Astrocyte of the cerebellum (primary cell): Measurements from ENCODE around the gene KIF26A.
"Not testable (repeated sequence)": the region's sequence is repeated elsewhere in the genome, so short reads cannot be mapped to it uniquely, and the experiment has no call there.

Source experiments
- DNase-seq: peaks from one replicate; pipeline ENCODE4 v3.0.0-alpha.2; 2011; ENCODE audit warnings: low read depth
- H3K4me3 ChIP-seq: 2 replicates; pipeline ENCODE4 v1.5.1; 2011; ENCODE audit warnings: mild to moderate bottlenecking, low read depth, low read length, moderate library complexity
- in situ Hi-C: cut with HindIII; loops from 2 replicates; pipeline ENCODE4 v1.10.0; 2017; ENCODE audit warnings: low sequenced_read_pairs
- TF ChIP-seq, protein P1 (sequence below): IDR thresholded peaks from 2 replicates; pipeline ENCODE4 v1.5.1; 2012; ENCODE audit warnings: low read length, low read depth, moderate library complexity, mild to moderate bottlenecking; ENCODE audit errors: missing control alignments

KIF26A gene

GRCh38 chr14:104152246-104152575, 13.8 kb downstream of the KIF26A start:
- DNase-seq: no peak
- in situ Hi-C loops: no loop called here
- TF ChIP-seq, protein P1, sequence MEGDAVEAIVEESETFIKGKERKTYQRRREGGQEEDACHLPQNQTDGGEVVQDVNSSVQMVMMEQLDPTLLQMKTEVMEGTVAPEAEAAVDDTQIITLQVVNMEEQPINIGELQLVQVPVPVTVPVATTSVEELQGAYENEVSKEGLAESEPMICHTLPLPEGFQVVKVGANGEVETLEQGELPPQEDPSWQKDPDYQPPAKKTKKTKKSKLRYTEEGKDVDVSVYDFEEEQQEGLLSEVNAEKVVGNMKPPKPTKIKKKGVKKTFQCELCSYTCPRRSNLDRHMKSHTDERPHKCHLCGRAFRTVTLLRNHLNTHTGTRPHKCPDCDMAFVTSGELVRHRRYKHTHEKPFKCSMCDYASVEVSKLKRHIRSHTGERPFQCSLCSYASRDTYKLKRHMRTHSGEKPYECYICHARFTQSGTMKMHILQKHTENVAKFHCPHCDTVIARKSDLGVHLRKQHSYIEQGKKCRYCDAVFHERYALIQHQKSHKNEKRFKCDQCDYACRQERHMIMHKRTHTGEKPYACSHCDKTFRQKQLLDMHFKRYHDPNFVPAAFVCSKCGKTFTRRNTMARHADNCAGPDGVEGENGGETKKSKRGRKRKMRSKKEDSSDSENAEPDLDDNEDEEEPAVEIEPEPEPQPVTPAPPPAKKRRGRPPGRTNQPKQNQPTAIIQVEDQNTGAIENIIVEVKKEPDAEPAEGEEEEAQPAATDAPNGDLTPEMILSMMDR: no peak
- H3K4me3 ChIP-seq: no peak overlapping the region

DNA sequence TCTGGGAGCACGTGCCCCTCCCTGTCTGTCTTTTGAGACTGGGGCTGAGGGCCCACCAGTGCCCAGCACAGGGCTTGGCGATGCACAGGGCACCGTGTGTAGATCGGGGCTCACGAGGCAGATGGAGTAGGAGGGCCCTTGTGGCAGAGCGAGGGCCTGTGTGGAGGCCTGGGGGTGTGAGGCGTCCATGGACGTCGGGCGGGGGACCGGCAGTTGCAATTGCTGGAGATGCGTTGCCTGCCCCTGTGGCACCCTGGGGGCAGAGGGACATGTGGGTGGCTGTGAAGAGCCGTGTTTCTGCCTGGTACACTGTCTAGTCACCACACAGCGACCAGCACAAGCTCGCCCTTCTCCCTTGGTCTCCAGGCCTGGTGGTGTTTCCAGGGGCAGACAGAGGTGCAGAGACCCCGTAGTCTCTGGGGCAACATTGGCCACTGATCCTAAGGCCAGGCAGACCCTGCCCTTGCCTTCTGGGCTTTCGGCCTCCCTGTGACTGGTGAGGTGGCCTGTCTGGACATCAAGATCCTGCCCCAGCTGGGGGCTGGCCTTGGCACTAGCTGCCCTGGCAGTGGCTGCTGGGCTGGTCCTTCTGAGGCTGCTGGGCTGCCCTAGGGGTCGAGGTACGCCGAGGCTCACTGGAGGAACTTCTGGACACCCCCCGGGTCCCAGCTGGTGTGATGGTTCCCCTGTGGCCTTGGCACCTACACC, 14.5 kb downstream of the KIF26A start:
- H3K4me3 ChIP-seq: no peak overlapping the region
- in situ Hi-C loops: no loop called here
- TF ChIP-seq, protein P1: no peak
- DNase-seq: no peak

- H3K4me3 ChIP-seq, in situ Hi-C loops, DNase-seq: not testable (repeated sequence)
Observed at GRCh38 chr14:104153394-104153755, 15.0 kb downstream of the KIF26A start.

- DNase-seq: no peak
- TF ChIP-seq, protein P1: no peak
- H3K4me3 ChIP-seq: no peak overlapping the region
- in situ Hi-C loops: no loop called here
Observed at GRCh38 chr14:104154246-104154645, 15.9 kb downstream of the KIF26A start.

DNA sequence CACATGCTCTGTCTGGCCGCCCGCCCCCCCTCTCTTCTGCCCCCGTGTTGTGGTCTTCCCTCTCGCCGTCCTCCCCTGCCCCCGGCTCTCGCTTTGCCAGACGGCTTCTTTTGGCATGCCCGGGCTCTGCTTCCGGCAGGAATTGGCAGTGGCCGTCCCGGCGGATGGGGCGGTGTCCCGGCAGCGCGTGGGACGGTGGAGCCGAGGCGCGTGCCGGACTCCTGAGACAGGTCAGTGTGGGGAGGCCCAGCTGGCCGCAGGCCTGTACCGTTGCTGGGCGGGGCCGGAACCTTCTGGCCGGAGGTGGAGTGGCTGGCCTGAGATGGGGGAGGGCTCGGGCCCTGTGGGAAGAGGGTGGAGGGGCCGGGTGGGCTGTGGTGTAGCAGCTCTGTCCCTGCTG, 17.1 kb downstream of the KIF26A start:
- H3K4me3 ChIP-seq: no peak overlapping the region
- TF ChIP-seq, protein P1: no peak
- in situ Hi-C loops: no loop called here
- DNase-seq: no peak

DNA sequence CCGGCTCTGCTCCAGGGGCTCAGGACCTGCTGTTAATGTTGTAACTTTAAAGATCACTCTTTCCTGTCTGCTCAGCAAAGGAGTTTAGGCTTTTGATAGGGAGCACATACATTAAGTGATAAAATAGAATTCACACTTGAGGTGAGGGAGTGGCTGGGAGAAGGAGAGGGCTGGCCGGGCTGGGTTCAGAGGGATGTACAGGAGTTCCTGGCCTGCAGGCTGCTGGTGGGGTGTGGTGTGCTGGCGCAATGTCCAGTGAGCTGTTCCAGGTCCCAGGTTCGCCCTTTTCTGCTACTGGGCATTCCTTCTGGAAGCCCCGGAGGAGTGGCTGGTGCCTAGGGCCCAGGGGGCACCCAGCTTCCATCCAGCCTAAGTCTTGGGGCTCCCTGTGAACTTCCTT, 17.8 kb downstream of the KIF26A start:
- TF ChIP-seq, protein P1: no peak
- no peak for DNase-seq
- in situ Hi-C loops: no loop called here
- no peak overlapping the region for H3K4me3 ChIP-seq

GRCh38 chr14:104157016-104157928, 18.9 kb downstream of the KIF26A start:
- no peak overlapping the region for H3K4me3 ChIP-seq
- in situ Hi-C loops: no loop called here
- DNase-seq: no peak
- TF ChIP-seq, protein P1: no peak
